Lung (tissue), 12 donors: ENCODE measurements around the gene GLT1D1. TPM values are rescaled to one million over a fixed set of nuclear protein-coding genes. Genes with fewer than 3 reads are reported as not detected.

Experiments used
- ATAC-seq: fragments of 200-7000 bp; cut with Tn5 transposase; one replicate; pipeline ENCODE4 v1.9.1; 2020; ENCODE audit warnings: moderate number of reproducible peaks; ENCODE audit not compliant: insufficient read depth, low FRiP score
- DNase-seq, 3 donors: peaks; one replicate each; pipeline ENCODE4 v3.0.0-alpha.2; 2013 to 2017
- H3K27ac ChIP-seq, 2 donors: one replicate each; pipeline ENCODE4 v1.5.1; 2013; ENCODE audit warnings: mild to moderate bottlenecking in 2 of 2, moderate library complexity in 2 of 2, control low read depth in 1 of 2, inconsistent platforms in 1 of 2, low read depth in 1 of 2, low read length in 1 of 2
- H3K27me3 ChIP-seq, 3 donors: one replicate each; pipeline ENCODE4 v1.5.1; 2013; ENCODE audit warnings: low read length in 2 of 3; ENCODE audit not compliant: control insufficient read depth in 3 of 3, insufficient read depth in 3 of 3
- H3K36me3 ChIP-seq, 4 donors: one replicate each; pipeline ENCODE4 v1.5.1; 2013; ENCODE audit warnings: low read length in 4 of 4, mild to moderate bottlenecking in 1 of 4, moderate library complexity in 1 of 4; ENCODE audit not compliant: control insufficient read depth in 4 of 4, insufficient read depth in 4 of 4
- H3K4me1 ChIP-seq, 5 donors: one replicate each; pipeline ENCODE4 v1.5.1; 2013; ENCODE audit warnings: low read length in 5 of 5, mild to moderate bottlenecking in 2 of 5, moderate library complexity in 1 of 5; ENCODE audit not compliant: control insufficient read depth in 5 of 5, insufficient read depth in 5 of 5
- H3K4me3 ChIP-seq: one replicate; pipeline ENCODE4 v1.5.1; 2013; ENCODE audit warnings: mild to moderate bottlenecking, control low read depth, moderate library complexity
- H3K9ac ChIP-seq, 2 donors: one replicate each; pipeline ENCODE4 v1.5.1; 2013; ENCODE audit warnings: low read length in 2 of 2, control low read depth in 1 of 2; ENCODE audit not compliant: insufficient read depth in 1 of 2
- H3K9me3 ChIP-seq, 4 donors: one replicate each; pipeline ENCODE4 v1.5.1; 2013; ENCODE audit warnings: low read length in 3 of 4, mild to moderate bottlenecking in 1 of 4, moderate library complexity in 1 of 4; ENCODE audit not compliant: control insufficient read depth in 4 of 4, insufficient read depth in 3 of 4
- WGBS, 2 donors: extraction: QIAGEN DNeasy Blood & Tissue Kit; methylation state at CpG; one replicate each; pipeline ENCODE4 v1.1.7; 2013; 5-methylcytosine and 5-hydroxymethylcytosine counted together
- polyA plus RNA-seq, 2 donors: library from polyadenylated mRNA; stranded (reverse); fragments of 200-250 nt; gene quantifications; one replicate each; pipeline ENCODE4 v1.2.1, GENCODE V29; 2013
- total RNA-seq, 2 donors: library from RNA; depleted of rRNA in 1 of 2; stranded (reverse); fragments of >200 nt in 1 of 2; gene quantifications; one replicate each; pipeline ENCODE4 v1.2.1, GENCODE V29; 2014 to 2021
- TF ChIP-seq, protein P1 (sequence below): IDR thresholded peaks from 2 replicates; pipeline ENCODE4 v1.5.1; 2012; ENCODE audit warnings: mild to moderate bottlenecking; ENCODE audit errors: control extremely low read depth, extremely low read depth
- donor health status: control.
- donor health status: control.
- donor health status: Bipolar disorder and iron deficiency.
- donor health status: healthy.
- donor health status: DM: yes; HTN: yes; CAD: no.

The GLT1D1 gene
- total and polyA plus RNA-seq, 4 donors = 0.39 to 25.4 (median 4.2) TPM

GRCh38 chr12:128859311-128859710 lies 6.0 kb downstream of the GLT1D1 start:
- Histone ChIP-seq H3K27me3 (peaks cover 0 to 5% (median 5%) of the 10 kb centered on the region in 3 donors), H3K4me3 (no peak overlapping the region), H3K27ac (no peak overlapping the region), H3K4me1 (no peaks in the 10 kb centered on the region), H3K36me3 (no peaks in the 10 kb centered on the region), H3K9me3 (peaks cover 0 to 1% (median 0%) of the 10 kb centered on the region in 4 donors), H3K9ac (no peak overlapping the region)
- ATAC-seq = no peak
- TF ChIP-seq, protein P1, sequence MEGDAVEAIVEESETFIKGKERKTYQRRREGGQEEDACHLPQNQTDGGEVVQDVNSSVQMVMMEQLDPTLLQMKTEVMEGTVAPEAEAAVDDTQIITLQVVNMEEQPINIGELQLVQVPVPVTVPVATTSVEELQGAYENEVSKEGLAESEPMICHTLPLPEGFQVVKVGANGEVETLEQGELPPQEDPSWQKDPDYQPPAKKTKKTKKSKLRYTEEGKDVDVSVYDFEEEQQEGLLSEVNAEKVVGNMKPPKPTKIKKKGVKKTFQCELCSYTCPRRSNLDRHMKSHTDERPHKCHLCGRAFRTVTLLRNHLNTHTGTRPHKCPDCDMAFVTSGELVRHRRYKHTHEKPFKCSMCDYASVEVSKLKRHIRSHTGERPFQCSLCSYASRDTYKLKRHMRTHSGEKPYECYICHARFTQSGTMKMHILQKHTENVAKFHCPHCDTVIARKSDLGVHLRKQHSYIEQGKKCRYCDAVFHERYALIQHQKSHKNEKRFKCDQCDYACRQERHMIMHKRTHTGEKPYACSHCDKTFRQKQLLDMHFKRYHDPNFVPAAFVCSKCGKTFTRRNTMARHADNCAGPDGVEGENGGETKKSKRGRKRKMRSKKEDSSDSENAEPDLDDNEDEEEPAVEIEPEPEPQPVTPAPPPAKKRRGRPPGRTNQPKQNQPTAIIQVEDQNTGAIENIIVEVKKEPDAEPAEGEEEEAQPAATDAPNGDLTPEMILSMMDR = no peak
- no peak for DNase-seq
- 84 to 85% methylated on average over 9 of the region's 9 CpGs for WGBS, 2 donors

DNA sequence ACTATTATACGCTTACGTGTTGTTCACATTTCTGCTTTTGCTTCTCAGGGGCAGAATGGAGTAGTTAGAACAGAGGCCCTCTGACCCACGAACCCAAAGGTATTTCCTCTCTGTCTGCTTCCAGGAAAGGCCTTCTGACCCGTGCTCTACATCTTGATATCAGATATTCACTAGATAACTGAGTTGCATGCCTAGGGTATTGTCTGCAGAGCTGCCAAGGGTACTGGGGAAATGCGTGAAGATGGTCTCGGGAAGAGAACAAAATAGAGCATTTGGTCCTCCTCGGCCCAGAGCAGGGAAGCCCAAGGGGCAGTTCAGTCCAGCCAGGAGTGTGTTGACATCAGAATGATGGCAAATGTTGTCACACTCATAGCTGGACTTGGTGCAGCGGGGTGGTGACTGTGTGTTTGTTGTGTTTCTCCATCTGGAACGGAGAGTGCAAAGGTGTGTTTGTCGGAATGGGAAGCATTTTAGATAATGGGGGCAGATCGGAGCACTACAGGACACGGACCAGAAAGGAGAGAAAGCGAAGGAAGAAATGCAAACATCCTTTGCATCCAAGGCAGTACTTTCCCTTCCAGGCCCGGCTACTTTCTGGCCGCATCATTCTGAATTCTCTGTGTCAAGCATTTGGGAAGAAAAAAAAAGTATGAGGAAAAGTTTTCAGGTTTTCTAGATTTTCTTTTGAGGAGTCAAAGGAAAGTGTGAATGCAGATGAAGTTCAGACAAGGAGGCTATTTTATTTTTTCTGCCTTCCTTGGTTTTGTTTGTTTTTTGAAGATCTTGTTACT lies 8.1 kb downstream of the GLT1D1 start:
- DNase-seq = no peak
- H3K9me3 ChIP-seq = peaks cover 0 to 1% (median 0%) of the 10 kb centered on the region in 4 donors
- no peaks in the 10 kb centered on the region for H3K27me3 ChIP-seq
- no peak for ATAC-seq
- H3K4me1 ChIP-seq = no peaks in the 10 kb centered on the region
- no peak overlapping the region for H3K9ac ChIP-seq
- no peaks in the 10 kb centered on the region for H3K36me3 ChIP-seq
- H3K27ac ChIP-seq = no peak overlapping the region
- TF ChIP-seq, protein P1 = no peak
- no peak overlapping the region for H3K4me3 ChIP-seq
- WGBS, 2 donors = 69 to 80% methylated on average over 15 of the region's 15 CpGs

DNA sequence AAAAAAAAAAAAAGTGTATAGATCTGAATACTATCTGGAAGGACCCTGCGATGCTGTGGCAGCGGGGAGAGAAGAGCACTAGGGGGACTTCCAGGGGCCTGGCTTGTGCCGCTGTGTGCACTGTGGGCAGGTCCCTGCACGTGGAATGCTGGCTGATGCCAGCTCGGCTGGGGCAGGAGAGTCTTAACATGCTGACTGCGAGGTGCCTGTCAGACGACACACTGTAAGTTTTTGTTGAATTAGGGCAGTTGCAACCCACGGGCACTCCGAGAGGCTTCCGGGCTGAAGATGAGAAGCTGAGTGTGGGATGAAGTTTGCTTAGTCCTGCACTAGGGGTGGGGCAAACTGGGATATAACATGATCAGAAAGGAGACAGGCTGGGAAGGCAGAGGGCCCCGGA lies 10.7 kb downstream of the GLT1D1 start:
- TF ChIP-seq, protein P1 = no peak
- Histone ChIP-seq H3K4me1 (no peaks in the 10 kb centered on the region), H3K36me3 (no peaks in the 10 kb centered on the region), H3K27me3 (no peaks in the 10 kb centered on the region), H3K9me3 (no peaks in the 10 kb centered on the region), H3K9ac (no peak overlapping the region), H3K4me3 (no peak overlapping the region), H3K27ac (no peak overlapping the region)
- DNase-seq (no peak), ATAC-seq (no peak)
- 70 to 72% methylated on average over 11 of the region's 11 CpGs for WGBS, 2 donors
